Astrocyte of the spinal cord (primary cell): Measurements from ENCODE around the gene SEMA3E.

Experiments used
- DNase-seq: peaks from one replicate; pipeline ENCODE4 v3.0.0; 2011; ENCODE audit warnings: low read depth, low spot score
- H3K4me3 ChIP-seq: 2 replicates; pipeline ENCODE4 v1.5.1; 2011; ENCODE audit warnings: low read depth, mild to moderate bottlenecking, low read length, moderate library complexity
- in situ Hi-C: cut with HindIII; loops from 2 replicates; pipeline ENCODE4 v1.10.0; 2017; ENCODE audit warnings: low sequenced_read_pairs
- TF ChIP-seq, protein P1 (sequence below): IDR thresholded peaks from 2 replicates; pipeline ENCODE4 v1.5.1; 2012; ENCODE audit warnings: low read depth, mild to moderate bottlenecking, low read length, inconsistent platforms

Gene SEMA3E

DNA sequence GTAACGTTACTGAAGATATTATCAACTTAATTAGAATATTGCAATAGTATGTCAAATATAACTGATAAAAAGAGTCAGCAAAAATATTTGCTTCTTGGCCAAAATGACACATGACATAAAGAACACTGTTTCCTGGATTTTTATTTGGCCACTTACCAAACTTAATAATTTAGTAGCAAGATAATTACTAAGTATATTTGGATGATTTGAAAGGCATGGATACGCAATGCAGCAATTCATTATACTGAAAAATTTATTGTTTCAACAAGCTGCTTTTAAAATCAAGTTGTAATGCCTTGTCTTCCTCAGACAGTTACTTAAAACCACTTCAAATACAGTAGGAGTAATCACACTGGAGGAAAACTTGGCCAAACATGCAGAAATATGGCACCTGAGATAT is 234.0 kb downstream of the SEMA3E start:
- TF ChIP-seq, protein P1, sequence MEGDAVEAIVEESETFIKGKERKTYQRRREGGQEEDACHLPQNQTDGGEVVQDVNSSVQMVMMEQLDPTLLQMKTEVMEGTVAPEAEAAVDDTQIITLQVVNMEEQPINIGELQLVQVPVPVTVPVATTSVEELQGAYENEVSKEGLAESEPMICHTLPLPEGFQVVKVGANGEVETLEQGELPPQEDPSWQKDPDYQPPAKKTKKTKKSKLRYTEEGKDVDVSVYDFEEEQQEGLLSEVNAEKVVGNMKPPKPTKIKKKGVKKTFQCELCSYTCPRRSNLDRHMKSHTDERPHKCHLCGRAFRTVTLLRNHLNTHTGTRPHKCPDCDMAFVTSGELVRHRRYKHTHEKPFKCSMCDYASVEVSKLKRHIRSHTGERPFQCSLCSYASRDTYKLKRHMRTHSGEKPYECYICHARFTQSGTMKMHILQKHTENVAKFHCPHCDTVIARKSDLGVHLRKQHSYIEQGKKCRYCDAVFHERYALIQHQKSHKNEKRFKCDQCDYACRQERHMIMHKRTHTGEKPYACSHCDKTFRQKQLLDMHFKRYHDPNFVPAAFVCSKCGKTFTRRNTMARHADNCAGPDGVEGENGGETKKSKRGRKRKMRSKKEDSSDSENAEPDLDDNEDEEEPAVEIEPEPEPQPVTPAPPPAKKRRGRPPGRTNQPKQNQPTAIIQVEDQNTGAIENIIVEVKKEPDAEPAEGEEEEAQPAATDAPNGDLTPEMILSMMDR: no peak

DNA sequence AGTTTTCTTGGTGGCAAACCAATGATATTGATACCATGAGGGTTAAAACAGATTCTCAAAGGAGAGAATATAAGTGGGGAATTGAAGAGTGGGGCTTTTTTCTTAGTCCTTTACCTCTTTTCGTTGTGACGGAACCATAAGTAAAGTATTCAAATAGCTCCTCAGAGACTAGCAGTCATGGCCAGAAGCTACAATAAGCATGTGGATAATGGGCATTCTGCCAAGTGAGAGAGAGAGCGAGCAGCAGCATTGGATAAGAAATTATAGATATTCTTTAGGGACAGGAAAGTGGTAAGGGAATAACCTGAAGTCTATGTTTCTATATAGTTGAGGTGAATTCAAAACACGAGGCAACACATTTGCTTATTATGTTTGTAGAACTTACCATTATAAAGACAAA is 235.1 kb downstream of the SEMA3E start:
- TF ChIP-seq, protein P1: no peak
- no peak overlapping the region for H3K4me3 ChIP-seq
- DNase-seq: peak; percentile 12
- in situ Hi-C loops: no loop called here

More for the DNA sequence above, 234.0 kb downstream of the SEMA3E start:
- in situ Hi-C loops: no loop called here
- no peak for DNase-seq
- no peak overlapping the region for H3K4me3 ChIP-seq

DNA sequence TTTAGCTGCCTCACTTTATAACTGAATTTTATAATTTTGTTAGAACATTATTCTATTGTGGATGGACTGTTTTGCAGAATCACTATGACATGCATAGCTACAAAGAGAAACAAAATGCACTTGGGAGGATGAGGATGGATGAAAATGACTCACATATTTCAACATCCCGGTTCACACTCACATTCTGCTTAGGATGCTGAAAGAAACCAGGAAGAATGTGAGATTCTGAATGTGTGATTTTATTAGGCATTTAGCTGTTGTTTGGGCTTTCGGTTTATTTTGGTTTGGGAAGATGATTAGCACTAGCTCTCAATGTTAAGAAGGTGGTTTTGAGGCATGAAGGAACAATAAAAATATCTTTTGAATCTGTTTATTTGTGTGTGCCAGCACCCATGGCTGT is 235.5 kb downstream of the SEMA3E start:
- in situ Hi-C loops: no loop called here
- DNase-seq: peak; percentile 6
- TF ChIP-seq, protein P1: no peak
- no peak overlapping the region for H3K4me3 ChIP-seq

DNA sequence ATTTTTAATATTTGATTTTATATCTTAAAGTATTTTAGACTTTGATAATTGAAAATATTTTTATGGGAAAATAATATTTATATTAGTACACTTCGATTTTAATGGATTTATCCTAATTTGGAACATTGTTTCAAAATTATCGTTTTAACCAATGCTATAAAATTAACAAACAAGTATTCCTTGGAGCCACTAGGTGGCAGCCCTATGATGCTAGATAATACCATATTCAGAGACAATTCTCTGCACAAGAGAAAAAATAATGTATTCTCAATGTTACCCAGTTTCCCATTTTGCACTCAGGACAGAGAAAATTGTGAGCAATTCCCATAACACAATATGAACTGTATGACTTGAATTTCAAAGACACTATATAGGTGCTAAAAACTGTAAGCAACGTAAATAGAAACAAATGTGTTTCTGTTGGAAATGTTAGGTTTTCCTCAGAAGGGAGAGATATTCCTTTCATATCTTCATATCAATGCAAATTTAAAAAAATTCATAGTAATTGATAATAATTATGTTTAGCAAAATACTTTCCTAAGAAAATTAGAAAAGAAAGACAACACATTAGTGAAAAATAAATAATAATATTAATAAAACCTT is 237.8 kb downstream of the SEMA3E start:
- in situ Hi-C loops: no loop called here
- DNase-seq: peak; percentile 65
- TF ChIP-seq, protein P1: peak; percentile 63
- no peak overlapping the region for H3K4me3 ChIP-seq

DNA sequence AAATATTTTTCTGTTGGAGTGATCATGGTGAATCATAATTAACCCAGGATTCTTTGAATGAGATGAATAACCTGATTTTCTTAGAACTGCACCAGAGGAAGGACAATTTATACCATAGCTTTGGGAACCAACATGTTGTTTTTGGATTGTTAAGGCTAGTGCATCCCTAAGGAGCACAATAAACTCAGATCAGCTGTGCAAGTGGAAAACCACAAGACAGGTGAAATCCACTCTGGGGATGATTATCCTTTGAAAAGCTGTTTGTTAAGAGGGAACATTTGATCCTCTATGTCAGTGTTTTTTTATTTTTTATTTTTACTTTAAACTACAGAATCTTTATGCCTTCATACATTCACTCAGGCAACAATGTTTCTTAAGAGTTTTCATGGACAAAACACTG is 254.2 kb downstream of the SEMA3E start:
- no peak for DNase-seq
- in situ Hi-C loops: no loop called here
- H3K4me3 ChIP-seq: no peak overlapping the region
- TF ChIP-seq, protein P1: no peak

DNA sequence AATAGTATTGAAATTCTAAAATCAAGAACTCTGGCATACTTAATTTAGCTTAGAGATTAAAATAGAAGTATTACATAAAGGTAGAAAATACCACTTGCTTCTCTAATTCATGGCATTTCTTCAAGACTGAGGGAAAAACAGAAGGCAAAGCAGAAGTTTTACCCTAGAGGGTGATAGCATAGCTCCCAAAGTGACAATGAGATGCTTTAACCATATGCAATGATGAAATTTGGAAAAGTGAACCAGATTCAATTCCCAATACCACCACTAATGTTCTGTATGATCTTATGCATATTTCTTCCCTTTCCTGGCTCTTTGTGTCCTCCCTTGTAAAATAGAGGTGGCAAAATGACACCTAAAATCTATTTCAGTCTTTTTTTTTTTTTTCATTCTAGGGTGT is 260.5 kb downstream of the SEMA3E start:
- H3K4me3 ChIP-seq: no peak overlapping the region
- TF ChIP-seq, protein P1: no peak
- in situ Hi-C loops: no loop called here
- no peak for DNase-seq
